DMS 273 (cell line): ENCODE results near the gene HIVEP2.
A peak's percentile ranks its signal among the peaks of the same experiment; 100 is the strongest.

Experiments used
- DNase-seq: peaks from one replicate; lab custom pipeline; 2025; ENCODE audit not compliant: unreplicated experiment; lab: John Stamatoyannopoulos, UW

The HIVEP2 gene

GRCh38 chr6:142896732-142897131 is 48.2 kb downstream of the HIVEP2 start:
- no peak for DNase-seq

GRCh38 chr6:142893088-142893487 is 51.9 kb downstream of the HIVEP2 start:
- DNase-seq = no peak

GRCh38 chr6:142892254-142893021 is 52.5 kb downstream of the HIVEP2 start:
- no peak for DNase-seq

GRCh38 chr6:142891454-142891853 is 53.5 kb downstream of the HIVEP2 start:
- no peak for DNase-seq

- DNase-seq = no peak
Measured at GRCh38 chr6:142888456-142888855, 56.5 kb downstream of the HIVEP2 start.

- DNase-seq = no peak
Measured at GRCh38 chr6:142887517-142887916, 57.5 kb downstream of the HIVEP2 start.

- DNase-seq = peak; percentile 53
Measured at GRCh38 chr6:142886431-142887170, 58.4 kb downstream of the HIVEP2 start.

GRCh38 chr6:142885182-142885867 is 59.7 kb downstream of the HIVEP2 start:
- DNase-seq = peak; percentile 39

GRCh38 chr6:142884214-142885035 is 60.6 kb downstream of the HIVEP2 start:
- no peak for DNase-seq

GRCh38 chr6:142883011-142883410 is 62.0 kb downstream of the HIVEP2 start:
- no peak for DNase-seq

- no peak for DNase-seq
Measured at GRCh38 chr6:142881761-142882160, 63.2 kb downstream of the HIVEP2 start.

- no peak for DNase-seq
Measured at GRCh38 chr6:142881290-142881689, 63.7 kb downstream of the HIVEP2 start.

GRCh38 chr6:142880201-142880600 is 64.8 kb downstream of the HIVEP2 start:
- no peak for DNase-seq

- DNase-seq = no peak
Measured at GRCh38 chr6:142879527-142879926, 65.4 kb downstream of the HIVEP2 start.

- DNase-seq = no peak
Measured at GRCh38 chr6:142879076-142879475, 65.9 kb downstream of the HIVEP2 start.

GRCh38 chr6:142878407-142878806 is 66.6 kb downstream of the HIVEP2 start:
- no peak for DNase-seq

GRCh38 chr6:142874676-142875075 is 70.3 kb downstream of the HIVEP2 start:
- no peak for DNase-seq

- no peak for DNase-seq
Measured at GRCh38 chr6:142872376-142872775, 72.6 kb downstream of the HIVEP2 start.

GRCh38 chr6:142871910-142872331 is 73.1 kb downstream of the HIVEP2 start:
- DNase-seq = no peak

GRCh38 chr6:142870787-142871415 is 74.1 kb downstream of the HIVEP2 start:
- no peak for DNase-seq
